GM12864 (cell line): ENCODE measurements around the gene TNP2.

Experiments used
- DNase-seq: peaks from one replicate; pipeline ENCODE4 v3.0.0-alpha.2; 2011; ENCODE audit warnings: low read depth
- H3K4me3 ChIP-seq: 2 replicates; pipeline ENCODE4 v1.5.1; 2011; ENCODE audit warnings: mild to moderate bottlenecking, low read depth, low read length, control low read depth
- CTCF ChIP-seq: IDR thresholded peaks from 2 replicates; pipeline ENCODE4 v1.5.1; 2011; ENCODE audit warnings: low read depth, mild to moderate bottlenecking, moderate library complexity, low read length, control low read depth, inconsistent platforms; ENCODE audit errors: missing control alignments

TNP2 gene

GRCh38 chr16:11268921-11269375 lies at the start of gene TNP2:
TNP2 (minus strand) TSS chr16:11269325; CDS start chr16:11269262, 63 bp downstream.
- TF ChIP-seq CTCF: no peak
- DNase-seq: no peak
- H3K4me3 ChIP-seq: no peak within 1 kb of the TSS

- TF ChIP-seq CTCF: no peak
- no peak overlapping the region for H3K4me3 ChIP-seq
- DNase-seq: no peak
Observed at GRCh38 chr16:11318817-11319216, 49.7 kb upstream of the TNP2 start.

GRCh38 chr16:11316331-11317015 lies 47.3 kb upstream of the TNP2 start:
- DNase-seq: no peak
- no peak for TF ChIP-seq CTCF
- H3K4me3 ChIP-seq: no peak overlapping the region

GRCh38 chr16:11315510-11315909 lies 46.4 kb upstream of the TNP2 start:
- no peak for DNase-seq
- no peak overlapping the region for H3K4me3 ChIP-seq
- no peak for TF ChIP-seq CTCF

GRCh38 chr16:11314309-11314894 lies 45.3 kb upstream of the TNP2 start:
- no peak for TF ChIP-seq CTCF

GRCh38 chr16:11313493-11314308 lies 44.6 kb upstream of the TNP2 start:
- H3K4me3 ChIP-seq: no peak overlapping the region
- no peak for DNase-seq
- no peak for TF ChIP-seq CTCF

More at GRCh38 chr16:11314309-11314894, 45.3 kb upstream of the TNP2 start:
- no peak overlapping the region for H3K4me3 ChIP-seq
- no peak for DNase-seq
